Activated T-helper 9 cell treated with anti-CD3 and anti-CD28 coated beads, Interleukin-2, amount 50 U/mL, for 16 hours (primary cell): Measurements from ENCODE around the gene AOAH.

Source experiments
- DNase-seq: peaks from one replicate; pipeline ENCODE4 v3.0.0-alpha.2; 2020; ENCODE audit warnings: low read depth

The AOAH gene

DNA sequence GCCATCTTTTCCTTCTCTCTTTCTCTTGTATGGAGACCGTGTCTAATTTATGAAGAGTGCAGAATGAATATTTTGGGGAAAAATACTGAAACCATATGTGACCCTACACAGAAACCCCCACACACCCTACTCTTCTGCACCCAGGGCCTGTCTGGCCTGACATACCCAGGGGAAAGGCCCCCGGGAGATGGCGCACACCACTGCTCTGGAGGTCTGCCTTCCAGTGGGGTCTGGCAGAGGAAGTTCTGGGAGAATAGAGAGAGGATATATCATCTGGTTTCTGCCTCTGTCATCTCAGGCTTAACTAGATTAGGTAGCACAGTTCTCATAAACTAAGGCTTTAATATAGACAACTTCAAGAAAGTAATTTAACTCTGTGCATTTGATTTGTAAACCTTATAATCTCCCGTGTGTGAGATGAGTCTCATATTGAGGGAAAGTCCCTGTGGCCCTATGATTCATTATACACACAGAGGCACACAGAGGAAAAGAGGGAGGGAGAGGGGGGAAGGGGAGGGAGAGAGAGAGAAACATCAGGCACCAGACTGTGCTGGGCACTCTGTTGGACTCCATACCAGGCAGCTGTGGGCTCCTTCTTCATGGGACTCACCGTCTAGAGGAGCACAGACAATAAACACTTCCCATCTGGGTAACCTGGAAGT is 123.3 kb downstream of the AOAH start:
- no peak for DNase-seq

DNA sequence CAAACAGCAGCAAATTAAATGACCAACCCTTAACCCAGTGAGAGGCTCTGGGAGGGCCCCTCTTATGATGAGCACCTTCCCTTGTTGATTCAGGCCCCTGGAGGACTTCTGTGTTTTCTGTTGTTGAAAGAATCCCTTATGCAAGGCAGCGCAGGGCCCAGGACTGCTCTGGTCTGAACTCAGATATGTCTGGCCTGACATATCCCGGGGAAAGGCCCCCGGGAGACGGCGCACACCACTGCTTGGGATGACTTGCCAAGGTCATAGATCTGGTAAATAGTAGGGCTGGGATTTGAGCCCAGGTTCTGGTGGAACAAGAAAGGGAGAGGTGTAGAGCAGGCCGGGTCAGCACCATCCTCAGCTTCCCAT is 124.0 kb downstream of the AOAH start:
- no peak for DNase-seq

DNA sequence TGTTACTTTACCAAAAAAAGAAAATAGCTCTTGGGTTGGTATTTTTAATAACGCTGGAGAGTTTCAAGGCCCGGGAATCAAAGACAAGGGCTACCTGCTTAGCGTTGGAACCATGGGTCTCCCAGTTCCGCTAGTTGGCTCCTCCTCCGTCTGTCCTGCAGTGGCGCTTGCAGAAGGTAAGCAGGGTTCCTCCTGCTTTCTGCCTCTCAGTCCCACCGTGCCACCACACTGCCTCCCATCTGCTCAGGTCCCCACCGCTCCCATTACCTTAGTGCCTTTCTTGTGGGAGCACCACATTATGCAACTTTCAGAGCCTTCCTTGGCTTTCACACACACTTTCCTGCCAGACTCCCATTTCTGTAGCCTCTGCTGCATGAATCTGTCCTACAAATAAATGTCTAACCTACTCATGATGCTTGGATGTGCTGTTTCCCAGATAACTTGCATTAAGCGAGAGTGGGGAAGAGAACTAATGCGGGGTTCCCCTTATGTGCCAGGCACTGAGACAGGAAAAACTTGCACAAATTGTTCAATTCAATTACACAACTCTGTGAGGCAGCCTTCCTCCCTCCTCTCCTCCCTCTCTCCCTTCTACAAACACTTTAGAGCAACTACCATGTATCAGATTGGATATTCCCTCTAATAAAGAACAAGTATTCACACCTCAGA is 124.5 kb downstream of the AOAH start:
- no peak for DNase-seq

DNA sequence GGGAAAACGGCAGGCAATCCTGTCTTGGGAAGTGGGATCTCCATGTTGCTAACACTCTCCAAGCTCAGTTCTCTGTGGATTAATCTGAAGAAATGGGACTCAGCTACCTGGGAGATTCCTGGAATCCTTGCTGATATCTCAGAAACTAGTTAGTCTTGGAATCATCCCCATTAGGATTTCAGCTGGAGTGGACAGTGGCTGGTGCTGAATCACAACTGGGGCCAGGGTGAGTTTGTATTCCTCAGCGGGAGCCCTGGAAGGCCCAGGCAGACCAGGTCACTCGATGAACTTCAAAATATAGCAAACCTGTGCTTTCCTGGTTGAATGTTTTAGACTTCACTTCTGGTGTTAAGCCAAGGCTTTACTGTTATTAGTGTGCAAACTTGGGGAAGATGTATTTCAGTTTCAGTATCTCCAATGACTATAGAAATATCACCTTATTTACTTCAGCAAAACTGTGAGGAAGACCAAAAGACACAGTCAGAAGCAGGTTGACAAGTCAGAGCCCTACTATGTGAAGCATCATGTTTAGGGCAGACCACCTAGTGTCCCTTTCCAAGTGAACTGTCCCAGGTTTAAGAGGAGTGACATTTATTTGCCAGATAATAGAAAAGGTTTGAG is 126.1 kb downstream of the AOAH start:
- no peak for DNase-seq

- DNase-seq, result no peak
Observed at GRCh38 chr7:36597090-36597773, 127.1 kb downstream of the AOAH start.

- DNase-seq, result no peak
Observed at GRCh38 chr7:36594445-36594844, 129.8 kb downstream of the AOAH start.

DNA sequence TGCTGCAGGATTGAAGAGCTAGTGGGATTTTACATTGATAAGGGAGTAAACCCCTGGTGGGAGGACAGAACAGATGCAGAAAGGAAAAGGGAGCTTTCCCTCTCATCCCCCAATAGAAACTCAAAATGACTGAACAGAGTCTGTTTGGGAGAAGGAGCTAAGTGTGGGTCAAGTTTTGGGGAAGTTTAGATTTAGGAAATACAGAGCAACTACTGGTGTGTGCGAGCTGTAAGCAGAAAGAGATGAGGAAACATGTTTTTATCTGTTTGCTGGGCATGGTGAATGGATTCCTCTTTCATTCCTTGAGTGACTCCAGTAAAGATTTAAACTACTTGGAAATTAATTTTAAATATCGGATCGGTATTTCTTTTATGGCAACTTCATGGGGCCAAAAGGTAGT is 132.7 kb downstream of the AOAH start:
- DNase-seq, result no peak

GRCh38 chr7:36589391-36589790 is 134.9 kb downstream of the AOAH start:
- no peak for DNase-seq

- DNase-seq, result no peak
Observed at GRCh38 chr7:36583318-36583717, 141.0 kb downstream of the AOAH start.

DNA sequence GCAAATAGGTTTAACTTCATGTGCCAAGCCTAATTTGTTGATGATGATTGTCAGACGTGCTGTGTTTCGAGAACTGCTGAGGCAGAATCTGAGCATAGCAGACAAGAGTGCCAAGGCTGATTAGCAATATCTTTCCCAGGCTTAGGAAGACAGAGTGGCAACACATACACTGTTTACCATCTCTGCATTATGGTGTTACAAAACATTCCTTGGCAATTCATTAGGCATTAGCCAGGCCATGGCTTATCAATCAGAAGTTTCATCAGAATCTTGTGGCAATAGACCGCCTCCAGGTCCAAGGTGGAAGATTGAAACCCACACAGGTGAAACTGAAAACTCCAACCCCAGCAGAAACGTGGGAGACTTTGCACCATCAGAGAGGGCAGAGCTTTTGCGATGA is 148.5 kb downstream of the AOAH start:
- DNase-seq, result no peak

- no peak for DNase-seq
Observed at GRCh38 chr7:36573066-36573465, 151.2 kb downstream of the AOAH start.

- no peak for DNase-seq
Observed at GRCh38 chr7:36571190-36571560, 153.1 kb downstream of the AOAH start.

- DNase-seq, result no peak
Observed at GRCh38 chr7:36570528-36571189, 153.6 kb downstream of the AOAH start.

DNA sequence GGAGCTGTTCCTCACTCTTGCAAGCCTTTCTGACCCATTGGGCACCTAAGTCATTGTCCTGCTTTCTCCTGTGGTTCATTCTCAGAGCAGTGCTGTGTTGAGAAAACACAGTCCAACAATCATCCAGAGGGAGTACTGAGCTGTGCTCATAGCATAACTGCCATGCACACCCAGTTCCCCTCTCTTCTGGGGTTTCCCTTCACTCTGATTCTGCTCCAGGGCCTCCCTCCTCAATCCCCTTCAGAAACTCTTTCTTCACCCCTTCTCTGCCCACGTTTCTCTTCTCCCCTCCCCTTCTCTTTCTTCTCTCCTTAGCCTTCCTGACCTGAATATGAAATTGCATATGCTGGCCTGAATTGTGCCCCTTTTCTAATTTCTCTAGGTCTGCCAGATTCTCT is 155.8 kb downstream of the AOAH start:
- DNase-seq, result no peak

GRCh38 chr7:36567699-36568451 is 156.4 kb downstream of the AOAH start:
- no peak for DNase-seq

GRCh38 chr7:36565792-36566356 is 158.4 kb downstream of the AOAH start:
- no peak for DNase-seq

- no peak for DNase-seq
Observed at GRCh38 chr7:36564489-36564888, 159.8 kb downstream of the AOAH start.

DNA sequence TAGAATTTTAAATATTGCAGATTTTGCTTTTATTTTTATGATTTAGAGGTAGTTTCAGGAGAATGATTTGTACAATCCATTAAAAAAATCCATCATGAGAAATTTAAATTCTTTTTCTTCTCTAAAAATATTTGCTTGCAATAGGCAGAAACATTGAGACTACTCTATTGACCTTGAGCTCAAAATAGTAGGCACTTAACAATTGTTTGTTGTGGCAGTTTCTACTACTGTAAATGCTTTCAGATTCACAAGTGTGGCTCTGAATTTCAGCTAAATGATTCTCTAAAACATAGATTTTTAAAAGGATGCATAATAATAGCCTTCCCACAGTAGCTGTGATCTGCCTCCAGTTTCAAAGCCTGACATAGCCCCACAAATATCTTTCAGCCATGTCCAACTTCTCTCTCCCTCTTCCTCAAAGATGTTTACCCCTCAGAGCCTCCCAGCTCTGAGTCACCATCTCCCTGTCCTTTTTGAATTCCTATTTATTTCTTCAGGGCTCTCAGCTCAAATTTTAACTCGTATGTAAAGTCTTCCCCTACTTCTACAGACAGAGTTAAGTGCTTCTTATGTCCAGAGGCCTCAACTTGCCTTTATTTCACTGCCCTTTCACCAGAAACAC is 160.5 kb downstream of the AOAH start:
- DNase-seq, result no peak

GRCh38 chr7:36562121-36562520 is 162.2 kb downstream of the AOAH start:
- DNase-seq, result no peak

- DNase-seq, result no peak
Observed at GRCh38 chr7:36549029-36549428, 175.3 kb downstream of the AOAH start.

- no peak for DNase-seq
Observed at GRCh38 chr7:36547416-36547815, 176.9 kb downstream of the AOAH start.
